NCI-H82 (cell line): Measurements from ENCODE around the gene SCGN.

ENCODE experiments used
- DNase-seq: peaks from one replicate; lab custom pipeline; 2025; lab: John Stamatoyannopoulos, UW

The SCGN gene

GRCh38 chr6:25652007-25652515, at the start of gene SCGN:
TSS of gene SCGN (plus strand) at chr6:25652215. CDS start at chr6:25652404, 189 bp downstream.
- peak; percentile 71 for DNase-seq

DNA sequence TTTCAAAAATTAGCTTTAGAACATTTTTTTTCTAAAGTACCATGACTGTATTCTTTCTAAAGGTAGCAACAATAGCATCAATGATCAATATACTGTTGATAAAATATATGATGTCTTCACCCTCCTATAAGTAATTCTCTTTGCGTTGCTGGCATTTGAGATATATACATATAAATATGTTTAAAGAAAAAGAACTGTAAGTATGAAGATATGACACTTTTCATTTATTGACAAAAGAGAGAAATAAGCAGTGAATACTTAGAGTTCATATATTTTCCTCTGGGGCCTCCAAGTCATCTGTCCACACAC, 49.4 kb upstream of the SCGN start:
- no peak for DNase-seq

GRCh38 chr6:25603251-25603650, 48.8 kb upstream of the SCGN start:
- DNase-seq: no peak

DNA sequence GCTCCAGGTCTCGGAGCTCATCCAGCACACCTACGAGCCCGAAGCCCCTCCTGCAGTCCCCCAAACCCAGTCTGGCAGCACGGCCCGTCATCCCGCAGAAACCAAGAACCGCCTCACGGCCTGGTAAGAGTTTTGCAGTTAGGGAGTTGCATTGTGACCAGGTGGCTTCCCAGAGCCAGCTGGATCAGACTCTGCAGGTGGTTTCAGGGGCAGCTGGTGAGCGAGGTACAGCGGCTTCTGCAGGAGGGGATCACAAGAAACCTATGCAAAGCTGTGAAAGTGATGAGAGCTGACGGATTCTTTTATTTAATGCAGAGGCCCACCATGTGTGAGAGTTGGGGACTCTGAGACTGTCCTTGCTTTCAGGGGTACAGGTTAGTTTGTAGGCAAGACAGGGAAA, 45.9 kb upstream of the SCGN start:
- no peak for DNase-seq

GRCh38 chr6:25608558-25609174, 43.3 kb upstream of the SCGN start:
- no peak for DNase-seq

- no peak for DNase-seq
Measured at GRCh38 chr6:25612666-25613065, 39.3 kb upstream of the SCGN start.

- DNase-seq: no peak
Measured at GRCh38 chr6:25613415-25613814, 38.6 kb upstream of the SCGN start.

GRCh38 chr6:25614052-25614451, 38.0 kb upstream of the SCGN start:
- DNase-seq: no peak

GRCh38 chr6:25615471-25615870, 36.5 kb upstream of the SCGN start:
- no peak for DNase-seq

DNA sequence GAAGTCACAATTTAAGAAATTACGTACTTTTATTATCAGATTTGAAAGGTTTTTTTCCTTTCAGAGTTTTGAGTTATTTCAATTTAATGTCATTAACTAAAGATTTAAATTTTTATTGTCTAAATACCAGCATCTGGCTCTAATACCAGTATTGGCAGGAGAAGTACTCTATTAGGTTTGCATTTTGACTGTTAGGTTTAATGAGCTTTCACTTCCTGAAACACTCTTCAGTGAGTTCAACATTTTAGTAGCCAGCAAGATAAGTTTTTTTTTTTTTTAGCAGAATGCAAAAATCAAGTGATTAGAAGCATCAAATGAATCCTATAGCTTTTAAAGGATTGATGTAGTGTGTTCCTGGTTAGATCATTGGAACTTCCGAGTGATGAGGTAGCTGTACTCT, 34.0 kb upstream of the SCGN start:
- DNase-seq: no peak

DNA sequence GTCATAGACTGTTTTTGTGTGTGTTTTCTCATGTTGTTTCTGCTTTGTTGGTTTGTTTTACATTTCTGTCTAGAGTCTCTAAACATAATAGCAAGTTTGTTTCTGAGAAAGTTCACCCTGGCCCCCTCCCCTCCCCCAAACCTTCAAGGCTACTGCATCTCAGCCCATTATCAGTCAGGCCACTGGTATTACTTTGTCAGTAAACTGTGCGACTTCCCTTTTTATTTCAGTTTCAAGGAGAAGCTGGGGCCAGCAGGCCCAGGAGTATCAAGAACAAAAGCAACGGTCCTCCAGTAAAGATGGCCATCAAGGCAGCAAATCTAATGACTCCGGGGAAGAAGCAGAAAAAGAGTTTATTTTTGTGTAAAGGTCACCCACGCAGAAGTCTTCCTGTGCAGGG, 32.8 kb upstream of the SCGN start:
- no peak for DNase-seq

DNA sequence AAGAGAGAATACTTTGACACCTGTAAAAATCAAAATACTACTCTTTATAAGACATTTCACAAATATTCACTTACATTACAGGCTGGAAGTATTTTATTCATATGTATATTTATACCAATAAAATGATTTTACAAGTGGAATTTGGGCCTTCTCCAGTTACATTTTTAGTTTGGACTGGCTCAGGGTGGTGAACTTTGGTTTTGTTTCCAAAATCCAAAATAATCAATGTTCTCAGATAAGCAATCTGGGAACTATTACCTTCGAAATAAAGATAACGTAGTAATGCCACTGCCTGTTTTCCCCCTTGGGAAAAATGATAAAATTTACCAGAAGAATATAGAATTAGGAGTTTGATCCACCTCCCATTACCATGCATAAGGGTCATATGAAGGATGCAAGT, 31.6 kb upstream of the SCGN start:
- DNase-seq: no peak

GRCh38 chr6:25623065-25623464, 28.9 kb upstream of the SCGN start:
- DNase-seq: no peak

DNA sequence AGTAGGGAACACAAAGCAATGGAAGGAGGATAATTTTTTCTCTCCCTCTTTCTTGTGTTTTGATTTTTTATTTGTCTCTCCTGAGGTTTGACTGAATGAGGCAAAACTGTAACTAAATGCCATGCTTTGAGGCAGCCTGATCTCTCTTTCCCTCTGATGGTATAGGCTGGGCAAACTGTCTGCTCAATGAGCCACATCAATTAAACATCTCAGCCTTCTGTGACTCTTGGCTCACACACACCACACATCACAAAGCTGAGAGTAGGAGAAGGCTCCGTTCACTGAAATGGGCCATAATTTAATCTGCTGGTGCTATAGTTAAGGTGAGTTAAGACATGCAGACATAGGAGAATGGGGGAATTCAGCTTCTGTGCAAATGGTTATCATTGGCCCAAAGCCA, 28.1 kb upstream of the SCGN start:
- DNase-seq: peak; percentile 38

DNA sequence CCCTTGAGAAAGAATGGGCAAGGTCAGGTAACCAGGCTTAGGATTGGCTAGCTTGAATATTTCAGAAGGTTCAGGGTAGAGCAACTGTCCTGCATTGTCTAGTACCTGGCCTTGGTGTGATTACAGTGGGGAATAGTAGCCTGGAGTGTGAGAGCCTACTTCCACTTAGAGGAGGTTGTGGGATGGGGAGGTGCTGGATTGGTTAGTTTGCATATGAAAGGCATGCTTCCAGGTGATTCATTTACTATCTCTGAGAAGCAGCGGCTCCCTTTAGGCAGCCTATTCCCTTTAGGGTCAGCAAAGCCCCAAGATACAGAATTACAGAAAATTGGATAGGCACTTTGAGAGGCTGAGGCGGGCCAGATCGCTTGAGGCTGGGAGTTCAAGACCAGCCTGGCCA, 25.0 kb upstream of the SCGN start:
- no peak for DNase-seq

DNA sequence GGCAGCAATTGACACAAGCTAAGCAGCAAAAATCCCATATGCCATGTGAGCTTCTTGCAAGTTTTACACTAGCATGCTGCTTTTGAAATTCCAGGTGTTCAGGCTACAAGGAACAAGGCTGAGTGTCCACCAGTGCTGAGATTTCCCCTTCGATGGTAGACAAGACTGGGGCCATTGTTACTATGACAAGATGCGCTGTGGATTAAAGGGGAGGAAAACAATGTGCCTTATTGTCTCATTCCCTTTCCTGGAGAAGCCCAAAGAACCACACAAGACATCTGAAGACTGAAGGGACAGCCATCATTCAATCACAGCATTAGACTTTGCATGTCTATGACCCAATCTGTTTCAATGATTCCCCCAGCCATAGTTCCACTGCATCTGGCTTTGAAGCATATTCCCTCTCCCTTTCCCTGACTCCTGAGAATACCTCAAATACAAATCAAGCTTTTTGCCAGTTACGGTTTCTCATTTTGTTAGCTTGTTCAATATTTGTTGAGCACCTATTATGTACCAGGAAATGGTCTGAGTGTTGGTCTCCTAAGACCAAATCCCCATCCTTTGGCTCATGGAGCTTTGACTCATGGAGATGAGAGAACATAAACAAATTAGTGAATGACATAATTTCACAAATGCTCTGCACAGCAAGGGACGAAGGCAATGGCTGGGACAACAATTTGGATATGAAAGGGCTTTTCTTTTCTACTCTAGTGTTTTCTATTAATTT, 23.4 kb upstream of the SCGN start:
- peak; percentile 38 for DNase-seq

DNA sequence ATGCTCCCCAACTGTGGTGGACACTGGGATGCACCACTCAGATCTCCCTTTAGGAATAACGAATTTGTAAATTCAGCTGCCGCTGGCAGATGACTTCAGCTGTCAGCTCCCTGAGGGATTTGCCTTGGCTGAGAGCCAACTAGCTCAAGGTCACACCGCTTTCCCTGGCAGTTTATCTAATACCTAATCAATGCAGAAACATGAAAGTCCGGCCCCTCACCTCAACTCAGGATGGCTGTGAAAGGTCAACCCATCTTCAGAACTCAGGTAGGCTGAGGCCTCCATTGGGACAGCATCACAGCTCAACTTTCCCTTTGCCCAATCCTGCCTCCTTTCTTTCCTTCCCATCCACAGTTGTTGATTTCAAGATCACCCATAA, 22.8 kb upstream of the SCGN start:
- DNase-seq: peak; percentile 87

DNA sequence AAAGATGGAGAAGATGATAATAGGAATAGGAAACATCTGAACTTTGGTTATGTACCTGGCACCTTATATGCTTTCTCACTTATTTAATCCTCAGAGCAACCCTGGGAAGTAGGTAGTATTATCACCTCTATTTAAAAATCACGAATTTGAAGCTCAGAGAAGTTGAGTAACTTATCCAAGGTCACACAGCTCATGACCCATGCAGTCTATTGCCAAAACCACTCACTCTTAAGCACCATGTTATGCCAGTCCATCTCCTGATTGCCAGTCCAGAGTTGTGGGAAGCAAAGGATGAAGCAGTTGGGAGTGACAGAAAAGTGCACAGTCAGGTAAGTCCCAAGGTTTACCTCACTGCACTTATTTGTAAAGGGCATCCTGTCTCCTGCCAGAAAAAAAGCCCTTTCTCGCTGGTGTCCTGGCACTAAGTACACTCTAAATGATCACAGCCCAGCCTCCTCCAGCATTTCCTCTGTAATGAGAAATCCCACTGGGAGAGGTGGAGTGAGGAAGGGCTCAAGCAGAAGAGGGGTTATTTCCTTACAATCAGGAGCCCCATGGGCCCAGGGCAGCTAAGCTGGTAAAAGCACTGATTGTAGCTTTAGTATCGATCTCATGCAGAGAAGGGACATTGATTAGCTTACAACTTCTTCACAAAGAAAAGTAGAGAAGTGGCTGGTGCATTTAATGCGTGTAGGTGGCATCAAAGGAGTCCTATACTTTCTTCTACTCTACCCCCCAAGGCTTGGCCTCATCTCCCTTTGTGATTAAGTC, 21.3 kb upstream of the SCGN start:
- DNase-seq: no peak

DNA sequence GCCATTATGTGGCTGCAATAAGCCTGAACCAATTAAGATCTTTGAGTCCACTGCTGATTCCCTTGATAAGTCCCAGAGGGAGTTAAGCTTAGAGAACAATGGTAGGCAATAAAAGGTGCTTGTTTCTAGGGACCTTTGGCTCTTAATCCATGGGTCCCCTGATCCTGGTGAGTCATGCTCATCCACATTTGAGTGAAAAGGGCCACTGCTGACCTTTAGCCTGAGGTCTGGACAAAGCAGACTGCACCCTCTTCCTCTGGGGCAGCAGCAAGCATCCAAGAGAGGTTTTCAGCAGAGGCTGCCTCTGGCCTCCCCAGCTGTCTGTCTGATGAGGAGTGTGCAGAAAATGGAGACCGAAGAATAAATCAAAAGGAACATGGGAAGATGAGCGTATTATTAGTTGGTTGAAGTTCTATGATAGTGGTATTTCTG, 16.1 kb upstream of the SCGN start:
- DNase-seq: peak; percentile 94

GRCh38 chr6:25637211-25637610, 14.8 kb upstream of the SCGN start:
- DNase-seq: no peak

DNA sequence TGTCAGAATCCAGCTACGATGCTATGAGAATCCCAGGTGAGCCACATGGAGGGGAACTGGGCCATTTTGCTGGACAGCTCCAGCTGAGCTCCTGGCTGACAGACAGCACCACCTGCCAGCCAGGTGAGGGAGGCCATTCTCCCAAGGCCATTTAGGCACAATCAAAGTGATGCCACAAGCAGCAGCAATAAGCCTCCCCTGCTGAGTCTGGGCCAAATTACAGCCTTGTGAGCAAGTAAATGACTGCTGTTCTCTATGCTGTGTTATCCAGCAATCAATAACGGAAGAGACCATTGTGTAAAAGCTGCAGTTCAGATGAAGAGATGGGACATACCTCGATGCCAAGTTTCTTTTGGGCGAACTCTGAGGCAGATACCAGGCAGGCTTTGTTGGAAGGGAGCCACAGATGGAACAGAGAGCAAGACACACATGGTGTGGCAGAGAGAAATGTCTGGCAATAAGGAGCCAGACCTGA, 14.0 kb upstream of the SCGN start:
- DNase-seq: no peak

DNA sequence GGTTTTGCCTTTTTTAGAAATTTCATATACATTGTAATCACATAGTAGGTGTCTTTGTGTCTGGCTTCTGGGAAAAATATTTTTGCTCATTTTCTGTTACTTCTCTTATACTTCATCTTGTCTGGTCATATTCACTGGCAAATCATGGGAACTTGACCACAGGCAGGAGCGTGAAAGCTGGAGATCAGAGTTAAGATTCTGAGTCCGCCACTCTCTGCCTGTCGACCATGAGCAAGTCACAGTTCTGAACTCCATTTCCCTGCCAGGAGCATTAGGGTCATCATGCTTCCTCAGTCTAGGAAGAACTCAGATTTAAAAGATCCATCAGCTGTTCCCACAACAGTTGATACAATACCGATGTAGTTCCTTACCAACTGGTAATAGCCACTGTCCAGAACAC, 12.4 kb upstream of the SCGN start:
- DNase-seq: no peak

- DNase-seq: no peak
Measured at GRCh38 chr6:25640446-25640845, 11.6 kb upstream of the SCGN start.
